ENCODE results near the gene NISCH.

The NISCH gene

GRCh38 chr3:52435246-52436101, 19.9 kb upstream of the NISCH start:
- no peak for DNase-seq (ENCODE audit: low read depth in 3 of 3)

- no peak for DNase-seq (ENCODE audit: low read depth in 3 of 3)
These were observed 18.8 kb upstream of the NISCH start for GRCh38 chr3:52436500-52437149.

GRCh38 chr3:52437326-52438103, 17.9 kb upstream of the NISCH start:
- DNase-seq (ENCODE audit: low read depth in 3 of 3), result no peak

GRCh38 chr3:52438104-52438376, 17.4 kb upstream of the NISCH start:
- no peak for DNase-seq (ENCODE audit: low read depth in 3 of 3)

- DNase-seq (ENCODE audit: low read depth in 3 of 3), result no peak
These were observed 16.6 kb upstream of the NISCH start for GRCh38 chr3:52438579-52439425.

GRCh38 chr3:52439426-52440248, 15.8 kb upstream of the NISCH start:
- DNase-seq (ENCODE audit: low read depth in 3 of 3), result no peak

- no peak for DNase-seq (ENCODE audit: low read depth in 3 of 3)
These were observed 15.2 kb upstream of the NISCH start for GRCh38 chr3:52440249-52440551.

GRCh38 chr3:52440671-52441070, 14.7 kb upstream of the NISCH start:
- DNase-seq (ENCODE audit: low read depth in 3 of 3), result no peak

GRCh38 chr3:52441091-52441771, 14.2 kb upstream of the NISCH start:
- DNase-seq (ENCODE audit: low read depth in 3 of 3), result no peak

GRCh38 chr3:52441772-52442332, 13.6 kb upstream of the NISCH start:
- DNase-seq (ENCODE audit: low read depth in 3 of 3), result no peak

- DNase-seq (ENCODE audit: low read depth in 3 of 3), result no peak
These were observed 12.8 kb upstream of the NISCH start for GRCh38 chr3:52442409-52443267.

- no peak for DNase-seq (ENCODE audit: low read depth in 3 of 3)
These were observed 12.2 kb upstream of the NISCH start for GRCh38 chr3:52443268-52443610.

- no peak for DNase-seq (ENCODE audit: low read depth in 3 of 3)
These were observed 11.4 kb upstream of the NISCH start for GRCh38 chr3:52443791-52444687.

- peak in 2 of 3 experiments; percentile 39 to 49 for DNase-seq (ENCODE audit: low read depth in 3 of 3)
These were observed 10.3 kb upstream of the NISCH start, which contains the start of gene SEMA3G for GRCh38 chr3:52444860-52445793. Gene SEMA3G, minus strand, starts transcription at chr3:52445103. Its CDS starts 76 bp downstream, at chr3:52445027.

GRCh38 chr3:52446042-52446441, 9.4 kb upstream of the NISCH start:
- no peak for DNase-seq (ENCODE audit: low read depth in 3 of 3)

- DNase-seq (ENCODE audit: low read depth in 3 of 3), result peak; percentile 50 to 54 (median 52)
These were observed 8.5 kb upstream of the NISCH start for GRCh38 chr3:52446631-52447511.

Data from stimulated activated CD4-positive, alpha-beta T cell treated with anti-CD3 and anti-CD28 coated beads, TNF-alpha, amount 100 ng/mL, for 4 hours (primary cell).